Stimulated activated CD8-positive, alpha-beta memory T cell treated with anti-CD3 and anti-CD28 coated beads, Interleukin-7, amount 100 ng/mL, for 48 hours (primary cell): ENCODE results near the gene SYT4.

Experiments
- DNase-seq, 2 donors: peaks; one replicate each; pipeline ENCODE4 v3.0.0-alpha.2; 2020; ENCODE audit warnings: low read depth in 1 of 2; ENCODE audit errors: extremely low read depth in 1 of 2

Gene SYT4

DNA sequence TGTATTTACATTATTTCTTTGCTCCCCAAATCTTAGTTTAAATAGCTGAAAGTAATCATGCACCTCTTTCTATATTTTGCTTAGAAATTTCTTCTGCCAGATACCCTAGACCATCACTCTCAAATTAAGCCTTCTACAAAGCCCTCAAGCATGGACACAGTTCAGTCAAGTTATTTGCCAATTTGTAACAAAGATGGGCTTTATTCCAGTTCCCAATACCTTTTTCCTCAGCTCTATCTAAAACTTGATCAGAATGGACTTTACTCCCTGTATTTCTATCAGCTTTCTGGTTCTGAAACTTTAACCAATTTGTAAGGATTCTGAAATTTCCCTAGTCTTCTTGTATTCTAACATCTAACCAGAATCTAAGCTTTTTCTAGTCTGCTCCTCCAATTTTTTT is 56.6 kb downstream of the SYT4 start:
- no peak for DNase-seq
